H1 (cell line): ENCODE measurements around the gene LSR. TPM values are rescaled to one million over a fixed set of nuclear protein-coding genes. Genes with fewer than 3 reads are reported as not detected.

Source experiments
- CTBP2 ChIP-seq: IDR thresholded peaks from 2 replicates; pipeline ENCODE4 v1.7.0; 2011; ENCODE audit warnings: borderline replicate concordance, mild to moderate bottlenecking, moderate library complexity, mixed read lengths, low read length; ENCODE audit not compliant: insufficient read depth, insufficient read length
- CTCF ChIP-seq, 3 experiments: IDR thresholded peaks; 1 replicate in 2 of 3; 2 replicates in 1 of 3; pipeline versions ENCODE4 v1.5.1 to v1.6.1; 2011; ENCODE audit warnings: low read length in 3 of 3, mild to moderate bottlenecking in 3 of 3, inconsistent platforms in 2 of 3, low read depth in 1 of 3, moderate library complexity in 1 of 3; ENCODE audit not compliant: insufficient read depth in 1 of 3; ENCODE audit errors: control extremely low read depth in 1 of 3
- SRF ChIP-seq: IDR thresholded peaks from 2 replicates; pipeline ENCODE4 v1.6.1; 2011; ENCODE audit warnings: mild to moderate bottlenecking, low read depth, low read length, moderate library complexity
- polyA plus RNA-seq, 7 experiments: library from polyadenylated mRNA; depleted of rRNA in 3 of 7; stranded (reverse) in 5 of 7; unstranded in 2 of 7; fragments of >200 nt in 5 of 7; fragments of 200-250 nt in 2 of 7; gene quantifications; 1 replicate in 5 of 7; 2 replicates in 1 of 7; 4 replicates in 1 of 7; pipeline versions ENCODE4 v1.2.1 to v1.2.3, GENCODE V29; 2011 to 2013; ENCODE audit warnings: missing spikeins in 2 of 7, mixed read lengths in 2 of 7
- total RNA-seq: library from RNA; stranded (reverse); fragmentation: NEBNext Ultra II Directional; extraction: Animal tissue kit (Norgen Biotek cat#: 25700); gene quantifications from 2 replicates; pipeline ENCODE4 v1.2.1, GENCODE V29; 2021

Gene LSR
- total and polyA plus RNA-seq, 2 of the 8 experiments (the other 6 are each of a cell fraction or from before 2014, with no cell fraction given): 159 to 186 TPM

- TF ChIP-seq CTCF (IDR thresholded peaks at IDR 0.05; ENCODE audit: control extremely low read depth in 1 of 3, insufficient read depth in 1 of 3, low read depth in 1 of 3, low read length in 3 of 3): no peak
- no peak for TF ChIP-seq SRF
- TF ChIP-seq CTBP2: no peak
These were observed 495 bp downstream of the LSR start (continued) for GRCh38 chr19:35249146-35249847.
